NB4 (cell line): ENCODE data around the gene C1orf94.

Experiments
- CTCF ChIP-seq: IDR thresholded peaks from one replicate; pipeline ENCODE4 v1.5.1; 2012; ENCODE audit warnings: low read depth, low read length
- MAX ChIP-seq: IDR thresholded peaks from 2 replicates; pipeline ENCODE4 v1.6.1; 2011; ENCODE audit warnings: low read depth, low read length
- POLR2A ChIP-seq: IDR thresholded peaks from 2 replicates; pipeline ENCODE4 v1.6.1; 2011; ENCODE audit warnings: mild to moderate bottlenecking; ENCODE audit not compliant: insufficient read length; ENCODE audit errors: extremely low read depth

- TF ChIP-seq CTCF (no peak), POLR2A (no peak), MAX (no peak)
Measured at GRCh38 chr1:34144766-34145165, 31.9 kb upstream of the C1orf94 start.
